ENCODE measurements around the gene GAL3ST2.
"Not testable (repeated sequence)": the region's sequence is repeated elsewhere in the genome, so short reads cannot be mapped to it uniquely, and the experiment has no call there.

The GAL3ST2 gene

GRCh38 chr2:241814393-241814642 is 37.7 kb downstream of the GAL3ST2 start:
- H3K4me3 ChIP-seq (ENCODE audit: control insufficient read depth, low read depth, low read length) = no peak overlapping the region
- TF ChIP-seq CTCF (conservative IDR thresholded peaks at IDR 0.05; ENCODE audit: control insufficient read depth, insufficient read depth, low read depth, low read length) = no peak
- no peak for DNase-seq (ENCODE audit: low read depth)

GRCh38 chr2:241814643-241815476 is 38.2 kb downstream of the GAL3ST2 start:
- no peak for DNase-seq (ENCODE audit: low read depth)
- TF ChIP-seq CTCF (conservative IDR thresholded peaks at IDR 0.05; ENCODE audit: control insufficient read depth, insufficient read depth, low read depth, low read length) = no peak
- H3K4me3 ChIP-seq (ENCODE audit: control insufficient read depth, low read depth, low read length) = no peak overlapping the region

GRCh38 chr2:241815477-241816430 is 39.1 kb downstream of the GAL3ST2 start:
- TF ChIP-seq CTCF (conservative IDR thresholded peaks at IDR 0.05; ENCODE audit: control insufficient read depth, insufficient read depth, low read depth, low read length) = no peak
- no peak overlapping the region for H3K4me3 ChIP-seq (ENCODE audit: control insufficient read depth, low read depth, low read length)
- DNase-seq (ENCODE audit: low read depth) = no peak

GRCh38 chr2:241816431-241817121 is 40.0 kb downstream of the GAL3ST2 start:
- H3K4me3 ChIP-seq (ENCODE audit: control insufficient read depth, low read depth, low read length) = no peak overlapping the region
- no peak for DNase-seq (ENCODE audit: low read depth)
- no peak for TF ChIP-seq CTCF (conservative IDR thresholded peaks at IDR 0.05; ENCODE audit: control insufficient read depth, insufficient read depth, low read depth, low read length)

- TF ChIP-seq CTCF (conservative IDR thresholded peaks at IDR 0.05; ENCODE audit: control insufficient read depth, insufficient read depth, low read depth, low read length) = no peak
- no peak overlapping the region for H3K4me3 ChIP-seq (ENCODE audit: control insufficient read depth, low read depth, low read length)
- no peak for DNase-seq (ENCODE audit: low read depth)
These were observed 40.7 kb downstream of the GAL3ST2 start for GRCh38 chr2:241817126-241817820.

GRCh38 chr2:241817821-241818215 is 41.2 kb downstream of the GAL3ST2 start:
- DNase-seq (ENCODE audit: low read depth); H3K4me3 ChIP-seq (ENCODE audit: control insufficient read depth, low read depth, low read length): not testable (repeated sequence)
